Dendritic cell treated with granulocyte-macrophage colony-stimulating factor and Interleukin-4, amounts not matched to agents 40 ng/mL and 50 ng/mL, for 4 days (primary cell): Measurements from ENCODE around the gene SLC45A1.

Experiments used
- H3K27ac Mint-ChIP-seq: one replicate; pipeline ENCODE4 v1.8.0; 2022; ENCODE audit warnings: mild to moderate bottlenecking, mixed read lengths
- H3K27me3 Mint-ChIP-seq: one replicate; pipeline ENCODE4 v1.8.0; 2022; ENCODE audit warnings: mild to moderate bottlenecking, mixed read lengths
- H3K36me3 Mint-ChIP-seq: one replicate; pipeline ENCODE4 v1.8.0; 2022; ENCODE audit warnings: low read depth, mixed read lengths
- H3K4me1 Mint-ChIP-seq: one replicate; pipeline ENCODE4 v1.8.0; 2022; ENCODE audit warnings: low read depth, mixed read lengths
- H3K4me3 Mint-ChIP-seq: one replicate; pipeline ENCODE4 v1.8.0; 2022; ENCODE audit warnings: mild to moderate bottlenecking, moderate library complexity, mixed read lengths
- H3K9me3 Mint-ChIP-seq: one replicate; pipeline ENCODE4 v1.8.0; 2022; ENCODE audit warnings: mixed read lengths
- intact Hi-C: fragments of 100-400 bp; cut with micrococcal nuclease; formaldehyde crosslinking; loops from one replicate; pipeline ENCODE4 v1.15.0; 2022

Gene SLC45A1

DNA sequence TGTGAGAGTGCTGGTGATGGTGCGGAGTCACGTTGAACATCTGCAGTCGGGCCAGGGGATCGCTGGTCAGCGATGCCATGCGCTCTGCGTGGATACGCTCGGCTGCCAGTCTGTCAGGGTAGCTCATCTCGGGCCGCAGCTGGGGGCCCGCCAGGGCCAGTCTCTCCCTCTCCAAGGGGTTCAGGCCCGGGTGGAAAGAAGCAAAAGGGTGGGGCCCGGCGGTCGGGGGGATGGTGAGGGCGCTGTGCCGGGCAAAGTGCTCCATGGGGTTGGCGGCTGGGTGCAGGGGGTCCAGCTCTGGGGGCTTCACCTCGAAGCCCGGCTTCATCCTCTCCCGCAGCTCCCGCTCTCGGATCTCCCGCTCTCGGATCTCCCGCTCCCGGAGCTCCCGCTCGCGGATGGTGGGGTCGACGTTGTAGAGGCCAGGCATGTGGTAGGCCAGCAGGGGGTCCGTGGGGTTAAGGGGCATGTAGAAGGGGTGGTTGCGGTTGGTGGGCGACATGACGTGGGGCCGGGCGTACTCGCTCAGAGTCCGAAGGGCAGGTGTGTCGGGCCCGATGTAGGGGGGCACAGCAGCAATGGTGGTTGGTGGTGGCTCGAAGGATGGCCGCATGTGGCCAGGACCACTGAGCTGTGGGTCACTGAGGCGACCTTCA, 40.5 kb downstream of the SLC45A1 start:
- no peak overlapping the region for H3K27ac Mint-ChIP-seq

GRCh38 chr1:8358897-8359616, 41.1 kb downstream of the SLC45A1 start:
- intact Hi-C loops = no loop called here
- H3K4me3 Mint-ChIP-seq = no peak overlapping the region
- H3K9me3 Mint-ChIP-seq = no peaks in the 10 kb centered on the region
- peaks cover 100% of the 10 kb centered on the region for H3K36me3 Mint-ChIP-seq
- no peak overlapping the region for H3K27ac Mint-ChIP-seq
- no peaks in the 10 kb centered on the region for H3K27me3 Mint-ChIP-seq
- no peaks in the 10 kb centered on the region for H3K4me1 Mint-ChIP-seq

More for the DNA sequence above, 40.5 kb downstream of the SLC45A1 start:
- H3K4me3 Mint-ChIP-seq = no peak overlapping the region
- H3K27me3 Mint-ChIP-seq = no peaks in the 10 kb centered on the region
- H3K4me1 Mint-ChIP-seq = no peaks in the 10 kb centered on the region
- peaks cover 100% of the 10 kb centered on the region for H3K36me3 Mint-ChIP-seq
- intact Hi-C loops = no loop called here
- no peaks in the 10 kb centered on the region for H3K9me3 Mint-ChIP-seq

DNA sequence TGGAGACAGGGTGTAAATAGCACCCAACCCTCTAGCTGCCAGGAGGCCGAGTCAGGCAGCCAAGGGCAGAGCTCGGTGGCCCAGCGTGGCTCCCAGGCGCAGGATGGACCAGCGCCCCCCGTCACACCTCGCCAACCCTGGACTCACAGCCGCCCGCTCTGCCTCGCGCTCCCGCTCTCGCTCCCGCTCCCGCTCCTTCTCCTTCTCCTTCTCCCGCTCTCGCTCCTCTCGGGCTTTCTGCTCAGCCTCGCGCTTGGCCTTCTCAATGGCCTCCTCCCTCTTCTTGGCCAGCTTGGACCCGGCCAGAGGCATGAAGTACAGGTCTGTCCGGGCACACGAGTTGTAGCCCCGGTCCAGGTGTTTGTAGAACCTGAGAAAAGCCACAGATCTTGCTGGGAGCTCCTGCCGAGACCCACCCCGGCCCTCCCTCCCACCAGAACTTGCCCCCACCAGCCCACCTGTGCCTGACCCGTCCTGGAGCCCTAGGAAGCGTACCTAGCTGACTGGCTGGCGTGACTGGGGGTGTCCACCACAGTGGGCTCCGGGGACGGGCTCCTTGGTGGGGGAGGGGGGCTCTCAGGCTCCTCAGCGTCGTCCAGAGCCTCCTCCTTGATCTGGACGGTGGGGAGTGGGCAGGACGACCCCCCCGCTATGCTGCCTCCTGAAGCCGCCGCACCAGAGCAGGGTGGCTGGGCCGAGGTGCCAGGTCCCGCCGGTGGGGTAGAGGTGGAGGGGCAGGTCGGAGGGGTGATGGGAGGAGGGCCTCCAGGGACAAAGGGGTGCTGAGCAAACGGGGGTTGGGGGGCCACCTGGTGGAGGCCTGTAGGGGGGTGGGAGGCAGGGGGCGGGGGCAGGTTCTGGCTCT, 41.9 kb downstream of the SLC45A1 start:
- no peaks in the 10 kb centered on the region for H3K4me1 Mint-ChIP-seq
- H3K27me3 Mint-ChIP-seq = no peaks in the 10 kb centered on the region
- H3K4me3 Mint-ChIP-seq = no peak overlapping the region
- intact Hi-C loops = no loop called here
- no peaks in the 10 kb centered on the region for H3K9me3 Mint-ChIP-seq
- no peak overlapping the region for H3K27ac Mint-ChIP-seq
- peaks cover 100% of the 10 kb centered on the region for H3K36me3 Mint-ChIP-seq

DNA sequence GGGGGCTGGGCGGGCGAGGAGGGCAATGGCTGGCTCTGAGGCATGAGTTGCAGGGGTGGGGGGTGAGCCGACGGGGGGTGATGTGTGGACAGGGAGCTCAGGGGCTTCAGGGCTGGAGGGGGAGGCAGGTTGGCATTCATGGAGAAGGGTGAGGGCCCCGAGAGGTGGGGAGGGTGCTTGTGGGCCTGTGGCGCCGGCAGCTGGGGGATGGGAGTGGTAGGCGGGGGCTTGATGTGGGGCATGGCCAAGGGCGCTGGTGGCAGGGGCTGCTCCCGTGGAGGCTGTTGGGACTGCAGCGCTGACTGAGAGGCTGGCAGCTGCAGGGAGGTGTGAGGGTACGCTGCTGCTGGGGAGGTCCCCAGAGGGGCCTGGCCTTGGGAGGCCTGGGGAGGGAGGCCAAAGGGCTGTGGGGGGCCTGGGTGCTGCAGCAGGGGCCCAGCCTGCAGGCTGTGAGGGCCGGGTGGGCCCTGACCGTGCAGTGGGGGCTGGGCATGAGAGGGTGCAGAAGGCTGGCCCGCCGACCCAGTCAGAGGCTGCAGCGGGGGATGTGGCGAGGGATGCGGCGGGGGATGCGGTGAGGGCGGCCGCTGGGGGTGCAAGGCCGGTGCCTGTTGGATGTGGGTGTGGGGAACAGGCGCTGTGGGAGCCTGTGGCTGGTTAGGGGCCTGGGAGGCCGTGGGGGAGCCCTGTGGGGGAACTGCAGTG, 42.7 kb downstream of the SLC45A1 start:
- H3K4me1 Mint-ChIP-seq = peaks cover 2% of the 10 kb centered on the region
- no peaks in the 10 kb centered on the region for H3K9me3 Mint-ChIP-seq
- intact Hi-C loops = no loop called here
- no peak overlapping the region for H3K27ac Mint-ChIP-seq
- peaks cover 100% of the 10 kb centered on the region for H3K36me3 Mint-ChIP-seq
- H3K27me3 Mint-ChIP-seq = no peaks in the 10 kb centered on the region
- no peak overlapping the region for H3K4me3 Mint-ChIP-seq

DNA sequence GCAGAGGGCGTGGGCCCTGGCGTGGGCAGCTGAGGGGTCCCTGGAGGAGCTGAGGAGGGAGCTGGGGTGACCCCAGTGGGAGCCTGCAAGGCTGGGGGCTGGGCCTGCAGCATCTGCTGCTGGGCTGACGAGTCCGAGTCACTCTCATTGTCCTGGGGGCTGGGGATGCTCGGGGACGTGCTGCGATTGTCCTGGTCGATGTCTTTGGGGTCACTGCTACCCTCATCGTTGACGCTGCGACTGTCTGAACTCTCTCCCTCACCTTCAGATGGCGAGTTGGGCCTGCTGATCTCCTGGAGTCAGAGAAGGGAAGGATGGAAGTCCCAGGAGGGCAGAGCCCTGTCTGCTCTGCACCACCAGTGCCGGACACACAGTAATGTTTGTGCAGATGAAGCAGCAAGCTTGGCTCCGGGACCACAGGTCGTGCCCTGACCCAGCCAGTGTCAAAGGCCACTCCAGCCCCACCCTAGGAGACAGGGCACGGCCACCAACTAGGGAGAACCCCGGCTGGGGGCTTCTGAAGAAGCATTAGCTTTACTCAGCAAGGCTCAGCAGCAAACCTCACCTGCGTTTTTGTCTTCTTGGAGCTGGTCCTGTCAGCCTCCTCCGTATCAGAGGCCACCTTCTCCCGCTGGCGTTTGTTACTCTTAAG, 43.4 kb downstream of the SLC45A1 start:
- Mint-ChIP-seq H3K4me3 (no peak overlapping the region), H3K9me3 (no peaks in the 10 kb centered on the region), H3K27ac (no peak overlapping the region), H3K27me3 (no peaks in the 10 kb centered on the region), H3K36me3 (peaks cover 100% of the 10 kb centered on the region), H3K4me1 (peaks cover 9% of the 10 kb centered on the region)
- intact Hi-C loops = no loop called here

GRCh38 chr1:8362701-8363101, 44.8 kb downstream of the SLC45A1 start:
- H3K9me3 Mint-ChIP-seq = no peaks in the 10 kb centered on the region
- peaks cover 20% of the 10 kb centered on the region for H3K4me1 Mint-ChIP-seq
- peaks cover 100% of the 10 kb centered on the region for H3K36me3 Mint-ChIP-seq
- H3K27me3 Mint-ChIP-seq = no peaks in the 10 kb centered on the region
- no peak overlapping the region for H3K4me3 Mint-ChIP-seq
- H3K27ac Mint-ChIP-seq = no peak overlapping the region
- intact Hi-C loops = no loop called here

- Mint-ChIP-seq H3K27me3 (no peaks in the 10 kb centered on the region), H3K4me1 (peaks cover 26% of the 10 kb centered on the region), H3K9me3 (no peaks in the 10 kb centered on the region), H3K4me3 (no peak overlapping the region), H3K27ac (peak overlapping the region; percentile 27), H3K36me3 (peaks cover 100% of the 10 kb centered on the region)
- intact Hi-C loops = no loop called here
Measured at GRCh38 chr1:8363186-8363766, 45.4 kb downstream of the SLC45A1 start.

DNA sequence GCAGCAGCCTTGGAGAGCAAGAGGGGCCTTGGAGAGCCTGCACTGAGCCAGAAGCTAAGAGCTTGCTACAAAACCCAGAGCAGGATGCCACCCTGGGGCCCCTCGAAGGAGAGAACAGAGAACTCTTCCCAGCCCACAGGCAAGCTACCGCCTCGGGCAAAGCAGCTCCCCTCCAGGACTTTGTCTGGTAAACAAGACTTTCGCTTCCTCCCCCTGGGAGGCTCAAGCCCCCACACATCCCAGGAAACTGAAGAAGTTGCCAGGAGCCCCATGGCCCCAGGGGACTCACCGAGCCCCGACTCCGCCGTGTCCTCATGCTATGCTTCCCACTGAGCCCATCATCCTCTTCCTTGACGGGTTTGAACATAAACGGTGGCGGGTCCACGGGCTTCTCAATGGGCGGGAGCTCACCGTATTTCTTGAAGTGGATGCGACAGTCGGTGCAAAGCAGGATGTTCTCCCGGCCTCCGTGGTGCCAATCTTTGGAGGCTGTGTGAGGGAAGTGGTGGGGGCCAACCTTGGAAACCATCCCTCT, 45.9 kb downstream of the SLC45A1 start:
- H3K27me3 Mint-ChIP-seq = no peaks in the 10 kb centered on the region
- no peaks in the 10 kb centered on the region for H3K9me3 Mint-ChIP-seq
- peak overlapping the region; percentile 27 for H3K27ac Mint-ChIP-seq
- intact Hi-C loops = no loop called here
- peaks cover 29% of the 10 kb centered on the region for H3K4me1 Mint-ChIP-seq
- no peak overlapping the region for H3K4me3 Mint-ChIP-seq
- H3K36me3 Mint-ChIP-seq = peaks cover 100% of the 10 kb centered on the region

DNA sequence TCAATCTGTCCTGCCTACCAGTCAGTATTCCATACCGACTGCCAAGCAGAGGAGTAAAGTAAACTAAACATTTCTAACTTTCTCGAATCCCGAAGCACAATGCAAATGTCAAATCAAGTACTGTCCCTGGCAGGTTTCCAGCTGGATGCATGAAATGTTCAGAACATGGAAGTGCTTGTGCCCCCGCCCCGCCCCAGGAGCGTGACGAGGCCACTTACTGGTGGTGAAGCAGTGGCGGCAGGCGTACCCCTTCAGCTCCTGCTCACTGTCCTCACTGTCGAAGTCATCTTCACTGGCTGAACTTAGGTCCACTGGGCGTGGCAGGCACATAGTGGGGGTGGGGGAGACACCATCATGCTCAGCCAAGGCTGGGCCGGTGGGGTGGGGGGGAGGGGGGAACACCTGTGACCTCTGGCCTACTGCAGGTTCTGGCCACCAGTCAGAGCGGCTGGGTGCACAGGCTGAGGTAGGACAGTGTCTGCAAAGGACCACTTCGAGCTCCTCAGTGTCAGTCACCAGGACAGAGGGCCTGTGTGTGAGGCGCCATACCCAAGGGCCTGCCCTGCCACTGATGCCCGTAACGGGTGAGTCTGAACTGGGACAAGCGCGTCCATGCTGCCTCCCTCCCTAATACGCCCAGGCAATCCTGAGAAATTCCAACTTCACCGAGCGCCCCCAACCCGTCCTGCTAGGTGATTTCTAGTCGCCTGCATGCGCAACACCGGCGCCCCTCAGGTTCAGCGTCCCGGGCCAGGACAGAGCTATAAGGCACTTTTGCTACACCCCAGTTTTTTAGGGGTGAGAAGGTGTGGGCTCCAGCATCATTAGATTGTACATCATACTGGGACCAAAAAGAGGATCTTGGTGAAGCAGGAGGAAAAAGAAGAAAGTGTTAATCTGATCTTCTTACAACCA, 46.9 kb downstream of the SLC45A1 start:
- Mint-ChIP-seq H3K27me3 (no peaks in the 10 kb centered on the region), H3K27ac (no peak overlapping the region), H3K4me1 (peaks cover 34% of the 10 kb centered on the region), H3K36me3 (peaks cover 100% of the 10 kb centered on the region), H3K4me3 (no peak overlapping the region), H3K9me3 (no peaks in the 10 kb centered on the region)
- intact Hi-C loops = no loop called here

- H3K27ac Mint-ChIP-seq = no peak overlapping the region
- peaks cover 100% of the 10 kb centered on the region for H3K36me3 Mint-ChIP-seq
Measured at GRCh38 chr1:8365661-8366362, 47.9 kb downstream of the SLC45A1 start.

DNA sequence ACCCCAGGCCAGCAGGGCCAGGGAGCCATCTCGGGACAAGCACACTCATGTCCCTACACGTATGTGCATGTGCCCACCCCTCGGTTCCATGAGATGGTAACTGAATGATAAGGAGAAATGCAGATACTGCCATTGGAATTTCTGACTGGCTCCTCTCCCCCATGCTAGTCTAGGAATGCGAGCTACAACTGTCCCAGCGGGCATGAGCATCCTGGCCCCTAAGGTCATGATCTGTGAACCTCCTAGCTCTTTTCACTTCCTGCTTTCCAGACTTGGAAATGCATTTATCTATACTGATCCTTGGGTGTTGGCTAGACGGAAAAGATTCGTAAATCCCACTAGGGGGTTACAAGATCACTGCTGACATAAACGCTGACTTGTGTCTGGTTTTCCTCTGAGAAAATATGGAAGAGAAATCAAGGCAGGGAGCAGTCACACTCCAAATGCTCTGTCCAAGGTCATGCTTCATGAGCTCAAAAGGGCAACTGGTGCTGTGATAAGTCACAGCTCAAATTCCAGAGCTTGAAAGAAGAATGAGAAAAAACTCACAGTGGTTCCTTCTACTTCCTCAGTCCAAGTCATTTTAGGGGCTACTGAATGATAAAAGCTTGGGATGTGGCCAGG, 49.8 kb downstream of the SLC45A1 start:
- Mint-ChIP-seq H3K4me3 (no peak overlapping the region), H3K9me3 (no peaks in the 10 kb centered on the region), H3K4me1 (peaks cover 63% of the 10 kb centered on the region), H3K27me3 (no peaks in the 10 kb centered on the region), H3K27ac (no peak overlapping the region), H3K36me3 (peaks cover 100% of the 10 kb centered on the region)
- intact Hi-C loops = no loop called here

More at GRCh38 chr1:8365661-8366362, 47.9 kb downstream of the SLC45A1 start:
- Mint-ChIP-seq H3K9me3 (no peaks in the 10 kb centered on the region), H3K4me3 (no peak overlapping the region), H3K27me3 (no peaks in the 10 kb centered on the region), H3K4me1 (peaks cover 44% of the 10 kb centered on the region)
- intact Hi-C loops = no loop called here
